IMR-90 (cell line): ENCODE results near the gene ARHGAP10. TPM values are rescaled to one million over a fixed set of nuclear protein-coding genes. Genes with fewer than 3 reads are reported as not detected.

Source experiments
- ATAC-seq: fragments of 200-7000 bp; cut with Tn5 transposase; 2 replicates; pipeline ENCODE4 v1.9.1; 2020; ENCODE audit warnings: low read depth, mild to moderate bottlenecking, moderate library complexity
- BruUV-seq: library from RNA; stranded (reverse); fragments of 400-500 nt; replicated peaks from 2 replicates; lab custom pipeline; 2021; lab: Mats Ljungman, UMichigan
- CTCF ChIA-PET: fragments of 300-600 bp; formaldehyde crosslinking; extraction: SDS; loops from one replicate; lab custom pipeline; 2021; ENCODE audit warnings: antibody characterized with exemption; lab: Yijun Ruan, JAX
- POLR2A ChIA-PET: fragments of 300-600 bp; sonication (Branson Sonifier 250); formaldehyde crosslinking; loops from one replicate; lab custom pipeline; 2022; ENCODE audit warnings: antibody characterized with exemption; ENCODE audit not compliant: unreplicated experiment; lab: Charles Lee
- DNase-seq: peaks from one replicate; pipeline ENCODE4 v3.0.0; 2013
- H2AFZ ChIP-seq: replicated peaks from 2 replicates; pipeline ENCODE3; 2013; ENCODE audit warnings: low read length, mild to moderate bottlenecking; ENCODE audit not compliant: poor library complexity
- H2AK5ac ChIP-seq: 2 replicates; pipeline ENCODE4 v1.6.1; 2013; ENCODE audit warnings: low read depth, low read length, inconsistent platforms
- H2AK9ac ChIP-seq: replicated peaks from 2 replicates; pipeline ENCODE3; 2013; ENCODE audit warnings: mild to moderate bottlenecking, low read depth, low read length, moderate library complexity; ENCODE audit not compliant: poor library complexity
- H2BK120ac ChIP-seq: 2 replicates; pipeline ENCODE4 v1.6.1; 2013; ENCODE audit warnings: low read depth, low read length, inconsistent platforms
- H2BK15ac ChIP-seq: 3 replicates; pipeline ENCODE4 v1.6.1; 2013; ENCODE audit warnings: low read depth, low read length, inconsistent platforms
- H2BK20ac ChIP-seq: 2 replicates; pipeline ENCODE4 v1.6.1; 2013; ENCODE audit warnings: low read depth, mild to moderate bottlenecking, inconsistent platforms, low read length, moderate library complexity
- H2BK5ac ChIP-seq: 2 replicates; pipeline ENCODE4 v1.6.1; 2013; ENCODE audit warnings: mild to moderate bottlenecking, low read depth, low read length, inconsistent platforms; ENCODE audit not compliant: poor library complexity, severe bottlenecking
- H3K14ac ChIP-seq: replicated peaks from 2 replicates; pipeline ENCODE4 v1.6.1; 2013; ENCODE audit warnings: low read depth, low read length, inconsistent platforms
- H3K18ac ChIP-seq: 2 replicates; pipeline ENCODE4 v1.6.1; 2013; ENCODE audit warnings: low read depth, low read length, control low read depth
- H3K23ac ChIP-seq: 2 replicates; pipeline ENCODE4 v1.6.1; 2013; ENCODE audit warnings: low read depth, low read length, inconsistent platforms
- H3K27ac ChIP-seq: 2 replicates; pipeline ENCODE4 v1.5.1; 2013; ENCODE audit warnings: mild to moderate bottlenecking, control low read depth, low read length; ENCODE audit not compliant: insufficient read depth
- H3K27me3 ChIP-seq: 2 replicates; pipeline ENCODE4 v1.6.1; 2013; ENCODE audit warnings: low read length; ENCODE audit not compliant: control insufficient read depth, insufficient read depth
- H3K36me3 ChIP-seq: 2 replicates; pipeline ENCODE4 v1.6.1; 2013; ENCODE audit warnings: low read length, mixed read lengths; ENCODE audit not compliant: control insufficient read depth, insufficient read depth
- H3K4ac ChIP-seq: 2 replicates; pipeline ENCODE4 v1.6.1; 2013; ENCODE audit warnings: low read depth, low read length, inconsistent platforms
- H3K4me1 ChIP-seq: 2 replicates; pipeline ENCODE4 v1.6.1; 2013; ENCODE audit warnings: low read length, mixed read lengths; ENCODE audit not compliant: control insufficient read depth, insufficient read depth
- H3K4me2 ChIP-seq: 2 replicates; pipeline ENCODE4 v1.6.1; 2013; ENCODE audit warnings: low read depth, mild to moderate bottlenecking, control low read depth, low read length, moderate library complexity
- H3K4me3 ChIP-seq: 2 replicates; pipeline ENCODE4 v1.5.1; 2013; ENCODE audit warnings: low read depth, mild to moderate bottlenecking, control low read depth, low read length, moderate library complexity; ENCODE audit not compliant: insufficient read depth
- H3K56ac ChIP-seq: 2 replicates; pipeline ENCODE4 v1.6.1; 2013; ENCODE audit warnings: low read length, inconsistent platforms; ENCODE audit not compliant: insufficient read depth; ENCODE audit errors: extremely low read depth
- H3K79me1 ChIP-seq, 2 experiments: 2 replicates each; pipeline ENCODE4 v1.6.1; 2013; ENCODE audit warnings: low read length in 2 of 2, inconsistent platforms in 1 of 2, low read depth in 1 of 2
- H3K9ac ChIP-seq: 2 replicates; pipeline ENCODE4 v1.6.1; 2013; ENCODE audit warnings: low read depth, low read length, control low read depth
- H3K9me1 ChIP-seq: 2 replicates; pipeline ENCODE4 v1.6.1; 2013; ENCODE audit warnings: low read length, inconsistent platforms; ENCODE audit not compliant: insufficient read depth
- H3K9me3 ChIP-seq: 2 replicates; pipeline ENCODE4 v1.6.1; 2013; ENCODE audit warnings: low read length; ENCODE audit not compliant: control insufficient read depth, insufficient read depth
- H4K20me1 ChIP-seq: 2 replicates; pipeline ENCODE4 v1.6.1; 2013; ENCODE audit warnings: low read length, inconsistent platforms; ENCODE audit not compliant: insufficient read depth
- H4K5ac ChIP-seq: 2 replicates; pipeline ENCODE4 v1.6.1; 2013; ENCODE audit warnings: mild to moderate bottlenecking, low read depth, low read length, control low read depth
- H4K8ac ChIP-seq, 2 experiments: 2 replicates each; pipeline ENCODE4 v1.6.1; 2013; ENCODE audit warnings: low read depth in 2 of 2, low read length in 2 of 2, control low read depth in 1 of 2, inconsistent platforms in 1 of 2
- H4K91ac ChIP-seq: 2 replicates; pipeline ENCODE4 v1.6.1; 2013; ENCODE audit warnings: low read depth, low read length, inconsistent platforms; ENCODE audit not compliant: insufficient read depth
- CEBPB ChIP-seq: IDR thresholded peaks from 2 replicates; pipeline ENCODE4 v1.6.1; 2012; ENCODE audit warnings: low read depth, low read length, improper control_type of control experiment
- MAFK ChIP-seq: IDR thresholded peaks from 2 replicates; pipeline ENCODE4 v1.6.1; 2012; ENCODE audit warnings: low read depth, low read length, improper control_type of control experiment
- MAZ ChIP-seq: IDR thresholded peaks from 2 replicates; pipeline ENCODE4 v1.6.1; 2012; ENCODE audit warnings: low read depth, mild to moderate bottlenecking, low read length, improper control_type of control experiment, moderate library complexity, borderline replicate concordance
- POLR2A ChIP-seq: IDR thresholded peaks from 2 replicates; pipeline ENCODE4 v1.6.1; 2012; ENCODE audit warnings: mild to moderate bottlenecking, low read depth, low read length
- WGBS, 2 experiments: methylation state at CpG; one replicate each; pipeline versions ENCODE4 v1.1.5 to v1.1.7; 2013; ENCODE audit warnings: missing lambda C conversion rate in 2 of 2; ENCODE audit not compliant: insufficient read length in 1 of 2; ENCODE audit errors: extremely low coverage in 2 of 2; 5-methylcytosine and 5-hydroxymethylcytosine counted together
- dilution Hi-C: fragments of 300-500 bp; cut with HindIII; formaldehyde crosslinking; loops from one replicate; pipeline ENCODE4 v1.14.3; 2018; ENCODE audit warnings: low sequenced_read_pairs; ENCODE audit not compliant: unreplicated experiment
- in situ Hi-C: fragments of 300-500 bp; cut with MboI; formaldehyde crosslinking; loops from 3 replicates; pipeline ENCODE4 v1.14.3; 2019; ENCODE audit warnings: low sequenced_read_pairs, inconsistent platforms, mixed read lengths
- intact Hi-C: fragments of 100-400 bp; cut with micrococcal nuclease; formaldehyde crosslinking; loops from 2 replicates; pipeline ENCODE4 v1.10.0; 2022
- polyA plus RNA-seq, 3 experiments: library from polyadenylated mRNA; depleted of rRNA; stranded (reverse); fragments of >200 nt; gene quantifications; 2 replicates each; pipeline ENCODE4 v1.2.3, GENCODE V29; 2012; ENCODE audit warnings: low replicate concordance in 1 of 3
- total RNA-seq: library from RNA; depleted of rRNA; stranded (reverse); fragments of >200 nt; gene quantifications from 2 replicates; pipeline ENCODE4 v1.2.3, GENCODE V29; 2012

Gene ARHGAP10
- total and polyA plus RNA-seq, 2 of the 4 experiments (the other 2 are of a cell fraction): 27.1 to 29.4 TPM

- POLR2A ChIA-PET: no interaction called here
- Histone ChIP-seq H4K8ac (no peak overlapping the region), H2AK9ac (no peak overlapping the region), H3K9ac (no peak overlapping the region), H3K4me1 (peaks cover 7% of the 10 kb centered on the region), H4K20me1 (peaks cover 45% of the 10 kb centered on the region), H2BK15ac (no peak overlapping the region), H3K27ac (no peak overlapping the region), H2BK120ac (no peak overlapping the region), H3K4me3 (no peak overlapping the region), H3K36me3 (no peaks in the 10 kb centered on the region; the same call in 1 of the 2 replicates), H3K4me2 (no peak overlapping the region), H3K9me1 (peaks cover 32% of the 10 kb centered on the region), H3K23ac (no peak overlapping the region), H3K9me3 (no peaks in the 10 kb centered on the region), H3K18ac (no peak overlapping the region), H2AFZ (no peak overlapping the region), H3K56ac (no peak overlapping the region), H3K4ac (no peak overlapping the region), H3K27me3 (no peaks in the 10 kb centered on the region), H2BK20ac (no peak overlapping the region), H3K14ac (no peak overlapping the region), H2AK5ac (no peak overlapping the region), H3K79me1 (peaks cover 62 to 81% of the 10 kb centered on the region in 2 experiments), H4K5ac (no peak overlapping the region), H2BK5ac (no peak overlapping the region), H4K91ac (no peak overlapping the region)
- in situ Hi-C loops (no loop called here), dilution Hi-C loops (no loop called here), intact Hi-C loops (no loop called here)
- BruUV-seq: no TSS peak
- ATAC-seq (no peak), DNase-seq (no peak)
- CTCF ChIA-PET: interaction anchor here (0.9 kb wide), 1 partner anchor 50 kb away, joined by 3 read pairs; no protein-coding TSS in a partner anchor
- TF ChIP-seq MAFK: no peak
- TF ChIP-seq MAZ: no peak
- no peak for TF ChIP-seq POLR2A
- no peak for TF ChIP-seq CEBPB
- WGBS, 2 experiments: no CpG with 5 or more reads among the region's 4 CpGs
Observed at GRCh38 chr4:147816382-147817254, 84.7 kb downstream of the ARHGAP10 start.
